AG04450 (cell line): Measurements from ENCODE around the gene KRABD2.

ENCODE experiments used
- CTCF ChIA-PET: fragments of 300-600, 350-600 bp; formaldehyde crosslinking; extraction: SDS; loops from one replicate; lab custom pipeline; 2022; ENCODE audit warnings: antibody characterized with exemption, inconsistent platforms; lab: Charles Lee
- POLR2A ChIA-PET: fragments of 350-600 bp; formaldehyde crosslinking; extraction: SDS; loops from one replicate; lab custom pipeline; 2021; ENCODE audit warnings: antibody characterized with exemption, inconsistent platforms; lab: Yijun Ruan, JAX
- DNase-seq: peaks from one replicate; pipeline ENCODE4 v3.0.0-alpha.2; 2011; ENCODE audit warnings: low read depth, low spot score
- H3K27ac ChIP-seq: one replicate; pipeline ENCODE4 v1.5.1; 2012; ENCODE audit warnings: low read depth, low read length, control low read depth
- H3K27me3 ChIP-seq: one replicate; pipeline ENCODE4 v1.6.0; 2012; ENCODE audit warnings: low read length; ENCODE audit not compliant: control insufficient read depth, insufficient read depth
- H3K4me3 ChIP-seq: 2 replicates; pipeline ENCODE4 v1.5.1; 2011; ENCODE audit warnings: mild to moderate bottlenecking, low read depth, low read length, control low read depth
- H3K9me3 ChIP-seq: 2 replicates; pipeline ENCODE4 v1.5.1; 2012; ENCODE audit warnings: low read length; ENCODE audit not compliant: control insufficient read depth, insufficient read depth
- TF ChIP-seq, protein P1 (sequence below): IDR thresholded peaks from 2 replicates; pipeline ENCODE4 v1.5.1; 2011; ENCODE audit warnings: low read depth, low read length, control low read depth, inconsistent platforms

Gene KRABD2

GRCh38 chr17:8387914-8388651 lies 11.6 kb upstream of the KRABD2 start:
- no peaks in the 10 kb centered on the region for H3K27me3 ChIP-seq
- H3K27ac ChIP-seq, result no peak overlapping the region
- ChIA-PET POLR2A (no interaction called here), CTCF (no interaction called here)
- TF ChIP-seq, protein P1, sequence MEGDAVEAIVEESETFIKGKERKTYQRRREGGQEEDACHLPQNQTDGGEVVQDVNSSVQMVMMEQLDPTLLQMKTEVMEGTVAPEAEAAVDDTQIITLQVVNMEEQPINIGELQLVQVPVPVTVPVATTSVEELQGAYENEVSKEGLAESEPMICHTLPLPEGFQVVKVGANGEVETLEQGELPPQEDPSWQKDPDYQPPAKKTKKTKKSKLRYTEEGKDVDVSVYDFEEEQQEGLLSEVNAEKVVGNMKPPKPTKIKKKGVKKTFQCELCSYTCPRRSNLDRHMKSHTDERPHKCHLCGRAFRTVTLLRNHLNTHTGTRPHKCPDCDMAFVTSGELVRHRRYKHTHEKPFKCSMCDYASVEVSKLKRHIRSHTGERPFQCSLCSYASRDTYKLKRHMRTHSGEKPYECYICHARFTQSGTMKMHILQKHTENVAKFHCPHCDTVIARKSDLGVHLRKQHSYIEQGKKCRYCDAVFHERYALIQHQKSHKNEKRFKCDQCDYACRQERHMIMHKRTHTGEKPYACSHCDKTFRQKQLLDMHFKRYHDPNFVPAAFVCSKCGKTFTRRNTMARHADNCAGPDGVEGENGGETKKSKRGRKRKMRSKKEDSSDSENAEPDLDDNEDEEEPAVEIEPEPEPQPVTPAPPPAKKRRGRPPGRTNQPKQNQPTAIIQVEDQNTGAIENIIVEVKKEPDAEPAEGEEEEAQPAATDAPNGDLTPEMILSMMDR, result no peak
- DNase-seq, result no peak
- no peak overlapping the region for H3K4me3 ChIP-seq
- H3K9me3 ChIP-seq, result peaks cover 5% of the 10 kb centered on the region; the same call in 1 of the 2 replicates

GRCh38 chr17:8386841-8387240 lies 10.3 kb upstream of the KRABD2 start:
- POLR2A ChIA-PET, result interaction anchor here (0.6 kb wide), 1 partner anchor 107 kb away, joined by 3 read pairs; no protein-coding TSS in a partner anchor
- H3K9me3 ChIP-seq, result no peaks in the 10 kb centered on the region
- H3K27ac ChIP-seq, result no peak overlapping the region
- no peak for DNase-seq
- CTCF ChIA-PET, result interaction anchor here (0.6 to 1.5 kb wide), 6 partner anchors 24 to 1135 kb away, joined by 3 to 5 read pairs (median 4); no protein-coding TSS in a partner anchor
- TF ChIP-seq, protein P1, result no peak
- H3K4me3 ChIP-seq, result no peak overlapping the region
- no peaks in the 10 kb centered on the region for H3K27me3 ChIP-seq

DNA sequence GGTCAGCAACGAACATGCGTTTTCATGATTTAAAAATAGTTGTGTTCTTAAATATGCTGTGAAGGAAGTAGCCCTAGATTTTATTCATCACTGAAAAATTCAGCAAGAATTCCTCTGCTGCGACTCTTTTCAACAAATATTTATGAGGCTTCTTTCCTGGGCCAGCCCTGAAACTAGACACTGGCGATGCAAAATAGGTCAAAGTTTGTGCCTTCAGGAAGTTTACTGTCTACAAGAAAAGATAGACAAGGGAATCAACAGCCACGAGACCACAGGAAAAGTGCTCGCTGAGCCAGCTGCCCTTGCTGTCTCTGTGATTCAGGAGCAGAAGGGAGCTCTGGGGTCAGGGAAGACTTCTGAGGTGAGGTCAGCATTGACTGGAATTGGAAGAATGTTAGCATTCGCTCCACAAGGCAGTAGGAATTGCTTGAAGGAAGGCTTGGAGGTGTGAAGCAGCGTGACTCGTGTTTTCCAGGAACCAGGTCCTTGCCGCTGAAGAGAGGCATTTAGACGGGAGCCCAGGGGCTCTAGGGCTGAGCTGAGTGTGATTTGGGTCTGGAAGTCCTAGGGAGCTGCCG lies 8.4 kb upstream of the KRABD2 start:
- peak overlapping the region; percentile 97 for H3K27ac ChIP-seq
- CTCF ChIA-PET, result interaction anchor here (0.7 to 2.3 kb wide), 5 partner anchors 25 to 401 kb away, joined by 3 to 12 read pairs (median 3); no protein-coding TSS in a partner anchor
- POLR2A ChIA-PET, result interaction anchor here (0.8 to 1.2 kb wide), 3 partner anchors 9 to 51 kb away, joined by 3 to 7 read pairs (median 3); partner anchors contain the start of genes KRABD2 and NDEL1
- peak overlapping the region; percentile 7; the same call in 1 of the 2 replicates for H3K4me3 ChIP-seq
- peak; percentile 86 for DNase-seq
- no peaks in the 10 kb centered on the region for H3K9me3 ChIP-seq
- no peaks in the 10 kb centered on the region for H3K27me3 ChIP-seq
- TF ChIP-seq, protein P1, result no peak

- Histone ChIP-seq H3K27ac (peak within 1 kb of the TSS; percentile 97), H3K9me3 (no peaks in the 10 kb centered on the region), H3K4me3 (peak within 1 kb of the TSS; percentile 82), H3K27me3 (no peaks in the 10 kb centered on the region)
- ChIA-PET POLR2A (interaction anchor here (0.6 to 1.2 kb wide), 3 partner anchors 37 to 184 kb away, joined by 3 to 6 read pairs (median 3); partner anchors contain the start of gene NDEL1), CTCF (interaction anchor here (0.5 to 2.3 kb wide), 19 partner anchors 8 to 411 kb away, joined by 3 to 12 read pairs (median 4); partner anchors contain the start of genes NDEL1 and SLC25A35)
- peak; percentile 96 for DNase-seq
- TF ChIP-seq, protein P1, result peak; percentile 90
These were observed 6.8 kb upstream of the KRABD2 start, which contains the start of gene RPL26 for GRCh38 chr17:8383143-8383822. TSS of gene RPL26 (minus strand) at chr17:8383193. CDS start at chr17:8382310, 883 bp downstream.
